Testis (tissue), 3 donors: Measurements from ENCODE around the gene IGSF9B. TPM values are rescaled to one million over a fixed set of nuclear protein-coding genes. Genes with fewer than 3 reads are reported as not detected.

Source experiments
- DNase-seq: peaks from one replicate; pipeline ENCODE4 v3.0.0-alpha.2; 2019
- H3K27ac ChIP-seq, 2 donors: fragments of 200-600 bp; sonication (generic); one replicate each; pipeline ENCODE4 v1.5.1; 2019
- H3K27me3 ChIP-seq: fragments of 200-600 bp; sonication (generic); one replicate; pipeline ENCODE4 v1.5.1; 2019
- H3K36me3 ChIP-seq: fragments of 200-600 bp; sonication (generic); one replicate; pipeline ENCODE4 v1.5.1; 2017; ENCODE audit warnings: low read depth; ENCODE audit errors: missing control alignments
- H3K4me1 ChIP-seq: fragments of 200-600 bp; sonication (generic); one replicate; pipeline ENCODE4 v1.5.1; 2019
- H3K4me3 ChIP-seq, 2 donors: fragments of 200-600 bp; sonication (generic); one replicate each; pipeline ENCODE4 v1.5.1; 2017 to 2019
- H3K9me3 ChIP-seq: fragments of 200-600 bp; sonication (generic); one replicate; pipeline ENCODE4 v1.5.1; 2017
- POLR2A ChIP-seq: fragments of 450-650 bp; IDR thresholded peaks from one replicate; pipeline ENCODE4 v1.6.1; 2017; ENCODE audit warnings: antibody characterized with exemption, mild to moderate bottlenecking, moderate library complexity
- WGBS, 2 donors: methylation state at CpG; one replicate each; pipeline ENCODE4 v1.1.5; 2018; 5-methylcytosine and 5-hydroxymethylcytosine counted together
- intact Hi-C: fragments of 100-400 bp; cut with DNase I; formaldehyde crosslinking; loops from one replicate; pipeline ENCODE4 v1.15.1; 2023; ENCODE audit warnings: low total_unique reads
- polyA plus RNA-seq: library from polyadenylated mRNA; stranded (reverse); fragments of 350-450 nt; fragmentation: Illumina TruSeq; extraction: RNeasy Lipid Tissue Mini Kit (QIAGEN cat#74804); gene quantifications from one replicate; pipeline ENCODE4 v1.2.3, GENCODE V29; 2014; ENCODE audit warnings: low read depth, low replicate concordance; ENCODE audit not compliant: insufficient read depth
- total RNA-seq, 2 donors: library from RNA; depleted of rRNA; stranded (reverse); fragments of >200 nt; gene quantifications; one replicate each; pipeline ENCODE4 v1.2.3, GENCODE V29; 2016
- TF ChIP-seq, protein P1 (sequence below), 3 experiments: fragments of 450-650 bp in 2 of 3; fragments of 200-600 bp in 1 of 3; sonication (generic) in 1 of 3; IDR thresholded peaks; one replicate each; pipeline ENCODE4 v1.5.1; 2016 to 2019; ENCODE audit warnings: antibody characterized with exemption in 3 of 3, mild to moderate bottlenecking in 2 of 3, moderate library complexity in 1 of 3

Gene IGSF9B
- total and polyA plus RNA-seq, 3 donors from 2014 or later: 16.8 to 119 (median 71.9) TPM

GRCh38 chr11:133950874-133951326, 5.9 kb downstream of the IGSF9B start:
- peak overlapping the region; percentile 12 to 34 for H3K4me3 ChIP-seq
- H3K27ac ChIP-seq: peak overlapping the region; percentile 64 to 78
- no peaks in the 10 kb centered on the region for H3K9me3 ChIP-seq
- TF ChIP-seq, protein P1, sequence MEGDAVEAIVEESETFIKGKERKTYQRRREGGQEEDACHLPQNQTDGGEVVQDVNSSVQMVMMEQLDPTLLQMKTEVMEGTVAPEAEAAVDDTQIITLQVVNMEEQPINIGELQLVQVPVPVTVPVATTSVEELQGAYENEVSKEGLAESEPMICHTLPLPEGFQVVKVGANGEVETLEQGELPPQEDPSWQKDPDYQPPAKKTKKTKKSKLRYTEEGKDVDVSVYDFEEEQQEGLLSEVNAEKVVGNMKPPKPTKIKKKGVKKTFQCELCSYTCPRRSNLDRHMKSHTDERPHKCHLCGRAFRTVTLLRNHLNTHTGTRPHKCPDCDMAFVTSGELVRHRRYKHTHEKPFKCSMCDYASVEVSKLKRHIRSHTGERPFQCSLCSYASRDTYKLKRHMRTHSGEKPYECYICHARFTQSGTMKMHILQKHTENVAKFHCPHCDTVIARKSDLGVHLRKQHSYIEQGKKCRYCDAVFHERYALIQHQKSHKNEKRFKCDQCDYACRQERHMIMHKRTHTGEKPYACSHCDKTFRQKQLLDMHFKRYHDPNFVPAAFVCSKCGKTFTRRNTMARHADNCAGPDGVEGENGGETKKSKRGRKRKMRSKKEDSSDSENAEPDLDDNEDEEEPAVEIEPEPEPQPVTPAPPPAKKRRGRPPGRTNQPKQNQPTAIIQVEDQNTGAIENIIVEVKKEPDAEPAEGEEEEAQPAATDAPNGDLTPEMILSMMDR (IDR thresholded peaks at IDR 0.05): no peak
- TF ChIP-seq POLR2A: no peak
- DNase-seq: no peak
- 14 to 41% methylated on average over 13 to 17 of the region's 17 CpGs for WGBS, 2 donors
- no peaks in the 10 kb centered on the region for H3K36me3 ChIP-seq
- intact Hi-C loops: loop anchor here (10.0 kb wide), 1 partner anchor 84 kb away; no protein-coding TSS in a partner anchor
- H3K27me3 ChIP-seq: no peaks in the 10 kb centered on the region
- peaks cover 75% of the 10 kb centered on the region for H3K4me1 ChIP-seq

- no peaks in the 10 kb centered on the region for H3K9me3 ChIP-seq
- 78 to 87% methylated on average over 11 of the region's 12 CpGs for WGBS, 2 donors
- H3K27me3 ChIP-seq: no peaks in the 10 kb centered on the region
- H3K27ac ChIP-seq: peak overlapping the region; percentile 64 to 78
- H3K4me3 ChIP-seq: peak overlapping the region in 1 of 2 donors; percentile 34
- intact Hi-C loops: loop anchor here (10.0 kb wide), 1 partner anchor 84 kb away; no protein-coding TSS in a partner anchor
- DNase-seq: no peak
- H3K36me3 ChIP-seq: no peaks in the 10 kb centered on the region
- peaks cover 78% of the 10 kb centered on the region for H3K4me1 ChIP-seq
- TF ChIP-seq, protein P1 (IDR thresholded peaks at IDR 0.05): no peak
- TF ChIP-seq POLR2A: no peak
Observed at GRCh38 chr11:133950421-133950820, 6.3 kb downstream of the IGSF9B start.

DNA sequence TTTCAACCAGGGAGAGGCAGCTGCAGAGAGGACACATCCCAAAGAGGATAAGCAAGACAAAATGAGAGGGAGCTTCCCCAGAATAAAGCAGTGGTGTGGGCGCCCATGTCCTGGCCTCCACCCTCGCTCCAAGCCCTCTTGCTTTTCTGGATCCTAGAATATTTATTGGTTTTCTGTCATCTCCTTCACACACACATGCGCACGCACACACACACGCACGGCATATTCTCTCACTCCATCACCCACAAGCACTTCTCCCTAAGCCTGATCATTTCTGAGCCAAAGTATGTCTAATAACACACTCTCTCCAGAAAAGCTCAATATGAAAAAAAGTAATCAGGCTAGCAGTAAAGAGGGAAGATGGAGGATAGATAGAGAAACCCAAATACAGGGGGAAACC, 7.6 kb downstream of the IGSF9B start:
- Histone ChIP-seq H3K4me1 (peaks cover 74% of the 10 kb centered on the region), H3K36me3 (no peaks in the 10 kb centered on the region), H3K27me3 (no peaks in the 10 kb centered on the region), H3K9me3 (no peaks in the 10 kb centered on the region), H3K27ac (no peak overlapping the region), H3K4me3 (no peak overlapping the region)
- 80 to 95% methylated on average over 6 of the region's 6 CpGs for WGBS, 2 donors
- intact Hi-C loops: no loop called here
- TF ChIP-seq, protein P1 (IDR thresholded peaks at IDR 0.05): no peak
- TF ChIP-seq POLR2A: no peak
- no peak for DNase-seq

DNA sequence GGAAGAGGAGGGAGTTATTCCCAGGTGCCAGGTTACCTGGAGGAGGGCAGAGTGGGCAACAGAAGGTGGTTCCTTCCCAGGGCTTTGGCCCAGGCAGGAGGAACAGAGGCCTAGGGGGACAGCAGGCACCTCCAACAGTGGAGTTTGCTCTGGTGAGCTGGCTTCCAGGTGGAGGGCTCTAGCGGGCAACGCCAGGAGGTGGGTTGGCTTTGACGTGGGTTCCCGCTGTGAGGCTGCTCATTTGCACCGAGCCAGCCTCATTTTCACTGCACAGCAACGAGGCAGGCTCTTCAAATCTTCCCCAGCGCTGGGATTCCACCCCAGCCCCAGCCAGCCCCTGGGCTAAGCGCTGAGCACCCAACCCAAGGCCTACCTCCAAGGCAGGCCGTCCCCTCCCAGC, 8.1 kb downstream of the IGSF9B start:
- Histone ChIP-seq H3K27ac (peak overlapping the region in 1 of 2 donors; percentile 18), H3K4me1 (peaks cover 71% of the 10 kb centered on the region), H3K9me3 (no peaks in the 10 kb centered on the region), H3K27me3 (no peaks in the 10 kb centered on the region), H3K36me3 (no peaks in the 10 kb centered on the region), H3K4me3 (no peak overlapping the region)
- 84 to 93% methylated on average over 7 to 9 of the region's 9 CpGs for WGBS, 2 donors
- intact Hi-C loops: no loop called here
- no peak for DNase-seq
- TF ChIP-seq POLR2A: no peak
- TF ChIP-seq, protein P1 (IDR thresholded peaks at IDR 0.05): no peak

DNA sequence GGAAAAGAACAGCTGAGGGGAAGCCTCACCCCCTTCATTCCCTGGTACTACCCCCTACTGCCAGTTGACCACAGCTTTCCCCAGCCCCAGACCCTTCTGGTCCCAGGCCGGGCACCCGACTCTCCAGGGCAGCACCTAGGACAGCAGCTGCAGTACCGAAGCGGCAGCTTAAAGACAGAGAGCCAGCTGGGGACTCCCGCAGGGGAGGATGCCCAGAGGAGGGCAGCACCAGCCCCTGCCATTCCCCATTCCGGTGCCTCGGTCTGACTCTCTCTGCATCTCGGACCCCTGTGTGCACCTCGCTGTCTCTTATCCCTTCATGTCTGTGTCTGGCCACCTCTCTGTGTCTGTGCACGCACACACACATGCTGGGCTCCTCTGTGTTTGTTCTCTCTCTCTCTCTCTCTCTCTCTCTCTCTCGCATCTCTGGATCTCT, 9.4 kb downstream of the IGSF9B start:
- intact Hi-C loops: no loop called here
- Histone ChIP-seq H3K4me3 (no peak overlapping the region), H3K27me3 (no peaks in the 10 kb centered on the region), H3K4me1 (peaks cover 57% of the 10 kb centered on the region), H3K9me3 (no peaks in the 10 kb centered on the region), H3K27ac (peak overlapping the region in 1 of 2 donors; percentile 50), H3K36me3 (no peaks in the 10 kb centered on the region)
- WGBS, 2 donors: 32 to 44% methylated on average over 3 to 11 of the region's 11 CpGs
- TF ChIP-seq, protein P1 (IDR thresholded peaks at IDR 0.05): peak in 2 of 3 experiments; percentile 22 to 24
- no peak for TF ChIP-seq POLR2A
- DNase-seq: peak; percentile 72
